K562 (cell line): ENCODE data around the gene ZNF442. TPM values are rescaled to one million over a fixed set of nuclear protein-coding genes. Genes with fewer than 3 reads are reported as not detected.

Experiments used
- CBFA2T2 ChIP-seq: fragments of 450-650 bp; conservative IDR thresholded peaks from 2 replicates; pipeline ENCODE4 v1.6.1; 2017; ENCODE audit warnings: mild to moderate bottlenecking
- CTBP1 ChIP-seq: fragments of 450-650 bp; IDR thresholded peaks from 2 replicates; pipeline ENCODE4 v1.6.1; 2016; ENCODE audit warnings: borderline replicate concordance
- CXXC5 ChIP-seq: fragments of 250-450 bp; sonication (Bioruptor Pico); IDR thresholded peaks from 2 replicates; pipeline ENCODE4 v1.8.0; 2022; ENCODE audit warnings: inconsistent platforms, mild to moderate bottlenecking, moderate library complexity
- ETV5 ChIP-seq: sonication (generic); formaldehyde crosslinking; IDR thresholded peaks from 2 replicates; pipeline ENCODE4 v1.4.0; 2020; ENCODE audit warnings: low read depth, mild to moderate bottlenecking, missing genetic modification reagents
- NEUROD1 ChIP-seq: fragments of 150-350 bp; IDR thresholded peaks from 2 replicates; pipeline ENCODE4 v1.6.1; 2014; ENCODE audit warnings: borderline replicate concordance, low read length, low read depth; ENCODE audit not compliant: partially characterized antibody
- PCBP2 ChIP-seq: fragments of 200-400 bp; formaldehyde crosslinking; IDR thresholded peaks from 2 replicates; pipeline ENCODE4 v1.6.1; 2018; ENCODE audit warnings: low read length, low read depth, mild to moderate bottlenecking, moderate library complexity; ENCODE audit not compliant: poor library complexity, severe bottlenecking
- RBM22 ChIP-seq: fragments of 200-400 bp; formaldehyde crosslinking; IDR thresholded peaks from 2 replicates; pipeline ENCODE4 v1.6.1; 2018; ENCODE audit warnings: low read length, low read depth; ENCODE audit not compliant: poor library complexity, severe bottlenecking
- REST ChIP-seq, 2 experiments: fragments of 450-650 bp; formaldehyde crosslinking in 1 of 2; IDR thresholded peaks; 2 replicates each; pipeline versions ENCODE4 v1.4.0 to v1.6.1; 2014 to 2020; ENCODE audit warnings: mild to moderate bottlenecking in 2 of 2, borderline replicate concordance in 1 of 2, low read depth in 1 of 2
- SPI1 ChIP-seq: IDR thresholded peaks from 2 replicates; pipeline ENCODE4 v1.6.1; 2011; ENCODE audit warnings: low read depth, low read length, control low read depth, borderline replicate concordance
- TBP ChIP-seq: optimal IDR thresholded peaks from 2 replicates; pipeline ENCODE3; 2011; ENCODE audit warnings: low read depth, low read length, improper control_type of control experiment
- ZHX1 ChIP-seq: fragments of 150-350 bp; conservative IDR thresholded peaks from 2 replicates; pipeline ENCODE4 v1.6.1; 2014; ENCODE audit warnings: low read length
- polyA plus RNA-seq, 8 experiments: library from polyadenylated mRNA; depleted of rRNA in 4 of 8; stranded (reverse) in 5 of 8; unstranded in 3 of 8; fragments of >200 nt; fragmentation: Nextera tagmentation in 2 of 8; fragmentation: Illumina TruSeq in 1 of 8; extraction: Ambion mirVana in 2 of 8; extraction: Trizol in 1 of 8; gene quantifications; 2 replicates each; pipeline versions ENCODE4 v1.2.1 to v1.2.3, GENCODE V29; 2011 to 2014; ENCODE audit warnings: inconsistent platforms in 1 of 8, missing spikeins in 1 of 8
- total RNA-seq, 7 experiments: library from RNA; depleted of rRNA in 6 of 7; stranded (reverse); fragments of >200 nt in 6 of 7; fragmentation: Illumina TruSeq in 2 of 7; extraction: Trizol in 2 of 7; gene quantifications; 2 replicates each; pipeline versions ENCODE4 v1.2.1 to v1.2.3, GENCODE V29; 2011 to 2021; ENCODE audit warnings: low replicate concordance in 1 of 7

Gene ZNF442
- total and polyA plus RNA-seq, 9 of the 15 experiments (the other 6 are each of a cell fraction or from before 2014, with no cell fraction given), result 1.7 to 7.0 (median 4.1) TPM

- no peak for TF ChIP-seq PCBP2
- peak; percentile 59; the same call in 1 of the 2 replicates for TF ChIP-seq SPI1
- TF ChIP-seq CTBP1, result peak; percentile 45
- no peak for TF ChIP-seq NEUROD1
- peak; percentile 83; the same call in 1 of the 2 replicates for TF ChIP-seq CXXC5 (CRISPR knock-in tag)
- TF ChIP-seq TBP, result peak; percentile 29
- no peak for TF ChIP-seq CBFA2T2
- no peak for TF ChIP-seq RBM22
- 0 out of 2 replicates have a peak, but pooled peaks have one; percentile 9 for TF ChIP-seq REST (IDR thresholded peaks at IDR 0.05; ENCODE audit: borderline replicate concordance)
- TF ChIP-seq REST (CRISPR knock-in tag; IDR thresholded peaks at IDR 0.05; ENCODE audit: low read depth), result no peak
- no peak for TF ChIP-seq ZHX1
- no peak for TF ChIP-seq ETV5
These were observed 35.4 kb upstream of the ZNF442 start, which contains the start of gene ZNF799 (continued) for GRCh38 chr19:12400633-12401502.
